HEK293T (cell line): ENCODE results near the gene SYNPO2.
"Not testable (repeated sequence)": the region's sequence is repeated elsewhere in the genome, so short reads cannot be mapped to it uniquely, and the experiment has no call there.

Experiments used
- CTCF ChIA-PET: fragments of 350-600 bp; formaldehyde crosslinking; extraction: SDS; loops from one replicate; lab custom pipeline; 2021; ENCODE audit warnings: antibody characterized with exemption, inconsistent platforms; lab: Yijun Ruan, JAX
- POLR2A ChIA-PET: fragments of 350-600 bp; formaldehyde crosslinking; extraction: SDS; loops from one replicate; lab custom pipeline; 2020; ENCODE audit warnings: antibody characterized with exemption, inconsistent platforms; lab: Yijun Ruan, JAX
- DNase-seq: peaks from one replicate; pipeline ENCODE4 v3.0.0; 2012; ENCODE audit warnings: mixed read lengths; ENCODE audit errors: extremely low spot score
- ARNT ChIP-seq: fragments of 450-650 bp; IDR thresholded peaks from 2 replicates; pipeline ENCODE4 v1.6.1; 2017; ENCODE audit warnings: mild to moderate bottlenecking
- BHLHE40 ChIP-seq: fragments of 450-650 bp; IDR thresholded peaks from 2 replicates; pipeline ENCODE4 v1.6.1; 2016; ENCODE audit warnings: mild to moderate bottlenecking, moderate library complexity, borderline replicate concordance
- CTBP1 ChIP-seq: fragments of 450-650 bp; IDR thresholded peaks from 2 replicates; pipeline ENCODE4 v1.6.1; 2016; ENCODE audit warnings: borderline replicate concordance
- ELF4 ChIP-seq: fragments of 450-650 bp; IDR thresholded peaks from 2 replicates; pipeline ENCODE4 v1.6.1; 2017; ENCODE audit warnings: antibody characterized with exemption
- FOXA1 ChIP-seq: fragments of 450-650 bp; IDR thresholded peaks from 2 replicates; pipeline ENCODE4 v1.6.1; 2016; ENCODE audit warnings: mild to moderate bottlenecking
- FOXK2 ChIP-seq: fragments of 450-650 bp; IDR thresholded peaks from 2 replicates; pipeline ENCODE4 v1.6.1; 2016; ENCODE audit warnings: mild to moderate bottlenecking
- FOXM1 ChIP-seq: fragments of 450-650 bp; IDR thresholded peaks from 2 replicates; pipeline ENCODE4 v1.6.1; 2017; ENCODE audit warnings: mild to moderate bottlenecking, borderline replicate concordance
- HDGF ChIP-seq: fragments of 450-650 bp; IDR thresholded peaks from 2 replicates; pipeline ENCODE4 v1.6.1; 2017; ENCODE audit warnings: antibody characterized with exemption, borderline replicate concordance
- L3MBTL2 ChIP-seq: fragments of 450-650 bp; conservative IDR thresholded peaks from 2 replicates; pipeline ENCODE4 v1.6.1; 2016; ENCODE audit warnings: mild to moderate bottlenecking
- LEF1 ChIP-seq: fragments of 450-650 bp; IDR thresholded peaks from 2 replicates; pipeline ENCODE4 v1.6.1; 2017; ENCODE audit warnings: mild to moderate bottlenecking, borderline replicate concordance
- NFRKB ChIP-seq: fragments of 450-650 bp; IDR thresholded peaks from 2 replicates; pipeline ENCODE4 v1.6.1; 2016; ENCODE audit warnings: mild to moderate bottlenecking, moderate library complexity
- PKNOX1 ChIP-seq: fragments of 450-650 bp; IDR thresholded peaks from 2 replicates; pipeline ENCODE4 v1.6.1; 2016
- SP1 ChIP-seq: fragments of 450-650 bp; IDR thresholded peaks from 2 replicates; pipeline ENCODE4 v1.6.1; 2017
- SUZ12 ChIP-seq: fragments of 450-650 bp; IDR thresholded peaks from 2 replicates; pipeline ENCODE4 v1.6.1; 2016; ENCODE audit warnings: mild to moderate bottlenecking
- TARDBP ChIP-seq: fragments of 450-650 bp; IDR thresholded peaks from 2 replicates; pipeline ENCODE4 v1.6.1; 2016
- ZNF384 ChIP-seq: fragments of 450-650 bp; IDR thresholded peaks from 2 replicates; pipeline ENCODE4 v1.6.1; 2016

SYNPO2 gene

GRCh38 chr4:118972167-118972566 is 83.5 kb downstream of the SYNPO2 start:
- TF ChIP-seq FOXA1: no peak
- no peak for TF ChIP-seq FOXM1
- no peak for TF ChIP-seq TARDBP
- TF ChIP-seq L3MBTL2: no peak
- no peak for TF ChIP-seq ELF4
- TF ChIP-seq ZNF384: no peak
- TF ChIP-seq FOXK2: no peak
- no peak for TF ChIP-seq ARNT
- no peak for TF ChIP-seq NFRKB
- TF ChIP-seq SUZ12: no peak

GRCh38 chr4:118973295-118973694 is 84.6 kb downstream of the SYNPO2 start:
- TF ChIP-seq SUZ12 (no peak), FOXK2 (no peak), TARDBP (no peak), BHLHE40 (no peak), ZNF384 (no peak), LEF1 (no peak), PKNOX1 (no peak), HDGF (no peak)
- DNase-seq: no peak
- CTCF ChIA-PET: interaction anchor here (0.6 kb wide), 1 partner anchor 231 kb away, joined by 4 read pairs; no protein-coding TSS in a partner anchor
- POLR2A ChIA-PET: no interaction called here

More at GRCh38 chr4:118972167-118972566, 83.5 kb downstream of the SYNPO2 start:
- DNase-seq: no peak
- ChIA-PET POLR2A (no interaction called here), CTCF (interaction anchor here (1.0 kb wide), 1 partner anchor 9 kb away, joined by 3 read pairs; no protein-coding TSS in a partner anchor)

- no peak for DNase-seq
- TF ChIP-seq L3MBTL2 (no peak), FOXK2 (no peak), SUZ12 (no peak), NFRKB (no peak), TARDBP (no peak), ELF4 (no peak), BHLHE40 (no peak), SP1 (no peak), ARNT (no peak), PKNOX1 (no peak), HDGF (no peak), FOXA1 (no peak), FOXM1 (no peak), CTBP1 (no peak), LEF1 (no peak)
- ChIA-PET CTCF (no interaction called here), POLR2A (no interaction called here)
These were observed 86.1 kb downstream of the SYNPO2 start for GRCh38 chr4:118974758-118975157.

GRCh38 chr4:118975449-118976192 is 87.0 kb downstream of the SYNPO2 start:
- POLR2A ChIA-PET: no interaction called here
- DNase-seq: no peak
- CTCF ChIA-PET: no interaction called here
- no peak for TF ChIP-seq PKNOX1
- TF ChIP-seq SUZ12: no peak
- TF ChIP-seq L3MBTL2: no peak
- TF ChIP-seq TARDBP: no peak
- TF ChIP-seq FOXA1: no peak
- no peak for TF ChIP-seq ZNF384
- TF ChIP-seq CTBP1: no peak
- TF ChIP-seq FOXM1: no peak
- TF ChIP-seq ARNT: no peak
- no peak for TF ChIP-seq NFRKB
- no peak for TF ChIP-seq ELF4
- TF ChIP-seq BHLHE40: no peak
- no peak for TF ChIP-seq LEF1
- TF ChIP-seq SP1: no peak
- no peak for TF ChIP-seq FOXK2
- no peak for TF ChIP-seq HDGF

GRCh38 chr4:118976193-118976560 is 87.5 kb downstream of the SYNPO2 start:
- CTCF ChIA-PET, POLR2A ChIA-PET, DNase-seq: not testable (repeated sequence)

GRCh38 chr4:118977100-118977499 is 88.4 kb downstream of the SYNPO2 start:
- DNase-seq, POLR2A ChIA-PET, CTCF ChIA-PET: not testable (repeated sequence)

- ChIA-PET POLR2A (no interaction called here), CTCF (no interaction called here)
- DNase-seq: no peak
- no peak for TF ChIP-seq LEF1
These were observed 91.1 kb downstream of the SYNPO2 start for GRCh38 chr4:118979712-118980111.
